Upper lobe of left lung (tissue), 4 donors: ENCODE data around the gene ATG4A.

Experiments used
- POLR2A ChIP-seq, 4 donors: fragments of 450-650 bp; IDR thresholded peaks; one replicate each; pipeline ENCODE4 v1.5.1; 2016 to 2017; ENCODE audit warnings: antibody characterized with exemption in 4 of 4, mild to moderate bottlenecking in 2 of 4
- TF ChIP-seq, protein P1 (sequence below), 6 experiments: fragments of 450-650 bp in 4 of 6; fragments of 200-600 bp in 2 of 6; sonication (generic) in 2 of 6; IDR thresholded peaks; one replicate each; pipeline ENCODE4 v1.5.1; 2016 to 2019; ENCODE audit warnings: antibody characterized with exemption in 6 of 6

DNA sequence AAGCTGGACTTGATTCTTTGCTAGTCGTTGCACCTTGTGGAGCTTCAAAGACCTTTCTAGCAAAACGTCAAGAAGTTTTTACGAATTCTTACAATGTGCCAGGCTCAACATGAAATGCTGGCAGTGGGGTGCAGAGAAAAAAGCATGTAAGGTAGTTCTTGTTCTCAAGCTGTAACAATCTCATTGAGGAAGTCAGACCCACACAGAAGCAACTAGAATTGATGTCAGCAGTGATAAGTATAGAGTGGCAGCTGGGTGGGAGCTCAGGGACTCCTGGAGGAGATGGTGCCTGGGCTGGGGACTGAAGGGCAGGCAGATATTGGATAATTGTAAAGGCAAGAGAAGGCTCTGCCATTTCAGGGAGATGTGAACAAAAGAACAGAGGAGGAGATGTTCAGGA lies 82.3 kb downstream of the ATG4A start:
- TF ChIP-seq, protein P1, sequence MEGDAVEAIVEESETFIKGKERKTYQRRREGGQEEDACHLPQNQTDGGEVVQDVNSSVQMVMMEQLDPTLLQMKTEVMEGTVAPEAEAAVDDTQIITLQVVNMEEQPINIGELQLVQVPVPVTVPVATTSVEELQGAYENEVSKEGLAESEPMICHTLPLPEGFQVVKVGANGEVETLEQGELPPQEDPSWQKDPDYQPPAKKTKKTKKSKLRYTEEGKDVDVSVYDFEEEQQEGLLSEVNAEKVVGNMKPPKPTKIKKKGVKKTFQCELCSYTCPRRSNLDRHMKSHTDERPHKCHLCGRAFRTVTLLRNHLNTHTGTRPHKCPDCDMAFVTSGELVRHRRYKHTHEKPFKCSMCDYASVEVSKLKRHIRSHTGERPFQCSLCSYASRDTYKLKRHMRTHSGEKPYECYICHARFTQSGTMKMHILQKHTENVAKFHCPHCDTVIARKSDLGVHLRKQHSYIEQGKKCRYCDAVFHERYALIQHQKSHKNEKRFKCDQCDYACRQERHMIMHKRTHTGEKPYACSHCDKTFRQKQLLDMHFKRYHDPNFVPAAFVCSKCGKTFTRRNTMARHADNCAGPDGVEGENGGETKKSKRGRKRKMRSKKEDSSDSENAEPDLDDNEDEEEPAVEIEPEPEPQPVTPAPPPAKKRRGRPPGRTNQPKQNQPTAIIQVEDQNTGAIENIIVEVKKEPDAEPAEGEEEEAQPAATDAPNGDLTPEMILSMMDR (IDR thresholded peaks at IDR 0.05): no peak
- TF ChIP-seq POLR2A (IDR thresholded peaks at IDR 0.05): no peak
